Endodermal cell (in vitro differentiated cells): Measurements from ENCODE around the gene OTOP2. TPM values are rescaled to one million over a fixed set of nuclear protein-coding genes. Genes with fewer than 3 reads are reported as not detected.

Experiments used
- DNase-seq: peaks from one replicate; pipeline ENCODE4 v3.0.0-alpha.2; 2017
- H3K27ac ChIP-seq: 2 replicates; pipeline ENCODE4 v1.5.1; 2013; ENCODE audit warnings: mild to moderate bottlenecking, low read depth, low read length, moderate library complexity
- H3K27me3 ChIP-seq: 2 replicates; pipeline ENCODE4 v1.6.1; 2013; ENCODE audit warnings: mild to moderate bottlenecking, low read length, moderate library complexity; ENCODE audit not compliant: insufficient read depth, control insufficient read depth, poor library complexity, severe bottlenecking
- H3K36me3 ChIP-seq: 2 replicates; pipeline ENCODE4 v1.7.0; 2013; ENCODE audit warnings: mild to moderate bottlenecking, low read length, moderate library complexity; ENCODE audit not compliant: control insufficient read depth, insufficient read depth
- H3K4me1 ChIP-seq: one replicate; pipeline ENCODE4 v1.7.0; 2013; ENCODE audit warnings: low read length; ENCODE audit not compliant: control insufficient read depth, insufficient read depth
- H3K4me3 ChIP-seq: 2 replicates; pipeline ENCODE4 v1.5.1; 2013; ENCODE audit warnings: mild to moderate bottlenecking, low read length, moderate library complexity
- H3K9ac ChIP-seq: 2 replicates; pipeline ENCODE4 v1.6.1; 2013; ENCODE audit warnings: mild to moderate bottlenecking, low read length, moderate library complexity; ENCODE audit not compliant: poor library complexity, severe bottlenecking; ENCODE audit errors: extremely low read depth
- H3K9me3 ChIP-seq: 2 replicates; pipeline ENCODE4 v1.6.1; 2013; ENCODE audit warnings: mild to moderate bottlenecking, low read length, moderate library complexity; ENCODE audit not compliant: control insufficient read depth
- H3K27ac Mint-ChIP-seq: 2 replicates; pipeline ENCODE4 v1.8.0; 2020; ENCODE audit warnings: mixed read lengths
- H3K27me3 Mint-ChIP-seq: 2 replicates; pipeline ENCODE4 v1.8.0; 2021; ENCODE audit warnings: mild to moderate bottlenecking, mixed read lengths; ENCODE audit not compliant: insufficient read depth
- H3K36me3 Mint-ChIP-seq: 2 replicates; pipeline ENCODE4 v1.8.0; 2020; ENCODE audit warnings: low read depth, mixed read lengths
- H3K4me1 Mint-ChIP-seq: 2 replicates; pipeline ENCODE4 v1.8.0; 2020; ENCODE audit warnings: mixed read lengths
- H3K4me3 Mint-ChIP-seq: 2 replicates; pipeline ENCODE4 v1.8.0; 2020; ENCODE audit warnings: mild to moderate bottlenecking, moderate library complexity, mixed read lengths
- H3K9me3 Mint-ChIP-seq: 2 replicates; pipeline ENCODE4 v1.8.0; 2020; ENCODE audit warnings: mild to moderate bottlenecking, mixed read lengths
- WGBS, 2 experiments: methylation state at CpG; one replicate each; pipeline versions ENCODE4 v1.1.5 to v1.1.7; 2013; ENCODE audit warnings: missing lambda C conversion rate in 2 of 2, mixed read lengths in 1 of 2; ENCODE audit not compliant: insufficient coverage in 1 of 2, insufficient read length in 1 of 2; 5-methylcytosine and 5-hydroxymethylcytosine counted together
- total RNA-seq, 2 donors: library from RNA; stranded (reverse); fragmentation: NEBNext Ultra II Directional in 1 of 2; extraction: Animal tissue kit (Norgen Biotek cat#: 25700) in 1 of 2; gene quantifications; 2 replicates in 1 of 2; 3 replicates in 1 of 2; pipeline ENCODE4 v1.2.1, GENCODE V29; 2021
- TF ChIP-seq, protein P1 (sequence below): fragments of 200-600 bp; sonication (generic); conservative IDR thresholded peaks from 2 replicates; pipeline ENCODE4 v1.5.0; 2021; ENCODE audit warnings: antibody characterized with exemption, mild to moderate bottlenecking

The OTOP2 gene
- total RNA-seq, 2 donors from 2014 or later: not detected

DNA sequence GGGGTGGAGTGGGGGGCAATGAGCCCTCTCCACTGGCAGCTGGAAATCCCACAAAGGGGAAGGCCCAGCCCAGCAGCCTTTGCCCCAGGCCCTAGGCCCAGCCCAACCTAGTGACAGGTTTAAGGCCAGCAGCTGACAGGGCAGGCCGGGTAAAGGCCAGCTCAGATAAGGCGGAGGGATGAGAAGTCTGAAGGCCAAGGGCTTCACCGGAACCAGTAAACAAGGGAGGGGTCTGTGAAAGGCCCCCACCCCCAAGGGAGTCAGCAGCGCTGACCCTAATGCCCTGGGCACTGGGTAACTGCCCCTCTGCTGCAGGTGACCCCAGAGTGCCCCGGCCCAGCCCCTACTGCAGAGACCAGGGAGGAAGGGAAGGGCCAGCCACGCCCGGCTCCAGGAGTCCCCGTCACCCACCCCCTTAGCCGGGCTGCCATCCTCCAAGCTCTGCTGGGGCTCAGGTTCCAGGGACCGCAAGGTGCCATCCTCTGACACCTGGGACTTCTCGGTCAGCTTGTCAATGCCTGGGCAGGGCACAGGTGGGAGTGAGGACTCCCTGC, 29.1 kb downstream of the OTOP2 start:
- Mint-ChIP-seq H3K27me3 (peaks cover 29% of the 10 kb centered on the region), H3K27ac (no peak overlapping the region), H3K9me3 (no peaks in the 10 kb centered on the region), H3K36me3 (no peaks in the 10 kb centered on the region), H3K4me1 (no peaks in the 10 kb centered on the region), H3K4me3 (no peak overlapping the region)
- TF ChIP-seq, protein P1, sequence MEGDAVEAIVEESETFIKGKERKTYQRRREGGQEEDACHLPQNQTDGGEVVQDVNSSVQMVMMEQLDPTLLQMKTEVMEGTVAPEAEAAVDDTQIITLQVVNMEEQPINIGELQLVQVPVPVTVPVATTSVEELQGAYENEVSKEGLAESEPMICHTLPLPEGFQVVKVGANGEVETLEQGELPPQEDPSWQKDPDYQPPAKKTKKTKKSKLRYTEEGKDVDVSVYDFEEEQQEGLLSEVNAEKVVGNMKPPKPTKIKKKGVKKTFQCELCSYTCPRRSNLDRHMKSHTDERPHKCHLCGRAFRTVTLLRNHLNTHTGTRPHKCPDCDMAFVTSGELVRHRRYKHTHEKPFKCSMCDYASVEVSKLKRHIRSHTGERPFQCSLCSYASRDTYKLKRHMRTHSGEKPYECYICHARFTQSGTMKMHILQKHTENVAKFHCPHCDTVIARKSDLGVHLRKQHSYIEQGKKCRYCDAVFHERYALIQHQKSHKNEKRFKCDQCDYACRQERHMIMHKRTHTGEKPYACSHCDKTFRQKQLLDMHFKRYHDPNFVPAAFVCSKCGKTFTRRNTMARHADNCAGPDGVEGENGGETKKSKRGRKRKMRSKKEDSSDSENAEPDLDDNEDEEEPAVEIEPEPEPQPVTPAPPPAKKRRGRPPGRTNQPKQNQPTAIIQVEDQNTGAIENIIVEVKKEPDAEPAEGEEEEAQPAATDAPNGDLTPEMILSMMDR: no peak
- no peak overlapping the region for H3K9ac ChIP-seq
- H3K36me3 ChIP-seq: no peaks in the 10 kb centered on the region
- no peak overlapping the region for H3K27ac ChIP-seq
- no peaks in the 10 kb centered on the region for H3K9me3 ChIP-seq
- peaks cover 2% of the 10 kb centered on the region for H3K27me3 ChIP-seq
- 90 to 97% methylated on average over 6 to 11 of the region's 11 CpGs for WGBS, 2 experiments
- H3K4me1 ChIP-seq: no peaks in the 10 kb centered on the region
- no peak overlapping the region for H3K4me3 ChIP-seq
- DNase-seq: no peak

DNA sequence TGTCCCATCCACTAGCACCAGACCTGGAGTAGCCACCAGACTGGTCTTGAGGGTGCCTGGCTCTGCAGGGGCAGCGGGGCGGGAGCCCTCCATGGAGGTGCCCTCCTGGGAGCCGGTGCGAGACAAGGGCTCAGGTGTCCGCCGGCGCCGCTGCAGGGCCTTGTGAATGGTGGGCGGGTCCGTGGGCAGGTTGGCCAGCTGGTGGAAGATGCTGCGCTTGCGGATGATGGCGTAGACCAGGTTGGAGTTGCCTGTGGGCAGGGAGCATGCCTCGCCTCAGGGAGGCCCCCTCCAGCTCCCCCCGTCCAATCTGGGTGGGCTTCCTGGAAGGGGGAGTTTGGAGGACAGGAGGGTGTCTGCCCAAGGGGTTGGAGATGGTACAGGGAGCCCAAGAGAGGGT, 30.0 kb downstream of the OTOP2 start:
- Histone ChIP-seq H3K4me1 (no peaks in the 10 kb centered on the region), H3K36me3 (no peaks in the 10 kb centered on the region), H3K9me3 (no peaks in the 10 kb centered on the region), H3K27me3 (peaks cover 11% of the 10 kb centered on the region), H3K4me3 (no peak overlapping the region), H3K9ac (no peak overlapping the region), H3K27ac (no peak overlapping the region)
- H3K27me3 Mint-ChIP-seq: peaks cover 30% of the 10 kb centered on the region
- WGBS, 2 experiments: 93 to 96% methylated on average over 9 to 15 of the region's 15 CpGs
- no peak overlapping the region for H3K4me3 Mint-ChIP-seq
- H3K36me3 Mint-ChIP-seq: no peaks in the 10 kb centered on the region
- no peak for DNase-seq
- H3K4me1 Mint-ChIP-seq: no peaks in the 10 kb centered on the region
- no peak overlapping the region for H3K27ac Mint-ChIP-seq
- TF ChIP-seq, protein P1: no peak
- no peaks in the 10 kb centered on the region for H3K9me3 Mint-ChIP-seq

DNA sequence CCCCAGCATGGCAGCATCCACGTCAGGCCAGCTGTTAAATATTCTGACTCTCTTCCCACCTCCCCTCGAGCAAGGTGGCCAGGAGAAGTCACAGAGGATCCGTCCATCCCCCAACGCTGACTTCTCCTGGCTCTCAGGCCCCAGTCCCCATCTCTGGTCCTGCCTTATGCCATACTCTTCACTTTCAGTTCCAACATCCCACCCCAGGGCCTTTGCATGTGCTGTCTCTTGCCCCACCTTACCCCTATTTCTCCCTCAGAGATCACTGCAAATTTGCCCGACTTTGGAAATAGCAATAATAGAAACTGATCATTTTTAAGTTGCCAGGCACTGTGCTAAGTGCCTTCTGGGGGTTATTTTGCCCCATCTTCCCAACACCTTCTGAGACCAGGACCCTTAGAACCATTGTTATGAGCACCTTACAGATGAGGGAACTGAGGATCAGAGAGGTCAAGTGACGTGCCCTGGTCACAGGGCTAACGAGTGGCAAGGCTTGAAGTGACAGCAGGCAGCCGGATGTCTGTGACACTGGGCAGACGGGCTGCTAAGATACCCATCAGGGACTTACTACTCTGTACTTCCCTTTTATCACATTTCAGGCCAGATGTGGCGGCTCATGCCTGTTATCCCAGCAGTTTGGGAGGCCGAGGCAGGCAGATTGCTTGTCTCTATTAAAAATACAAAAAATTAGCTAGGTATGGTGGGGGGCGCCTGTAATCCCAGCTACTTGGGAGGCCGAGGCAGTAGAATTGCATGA, 30.8 kb downstream of the OTOP2 start:
- Histone ChIP-seq H3K27ac (no peak overlapping the region), H3K4me1 (no peaks in the 10 kb centered on the region), H3K9me3 (no peaks in the 10 kb centered on the region), H3K27me3 (peaks cover 18% of the 10 kb centered on the region), H3K4me3 (no peak overlapping the region), H3K9ac (no peak overlapping the region), H3K36me3 (no peaks in the 10 kb centered on the region)
- Mint-ChIP-seq H3K9me3 (no peaks in the 10 kb centered on the region), H3K27ac (no peak overlapping the region), H3K36me3 (no peaks in the 10 kb centered on the region), H3K4me1 (no peaks in the 10 kb centered on the region), H3K4me3 (no peak overlapping the region), H3K27me3 (peaks cover 34% of the 10 kb centered on the region)
- TF ChIP-seq, protein P1: no peak
- 73 to 74% methylated on average over 11 to 13 of the region's 13 CpGs for WGBS, 2 experiments
- DNase-seq: no peak
